WI38 (cell line): ENCODE data around the gene CA5B.

ENCODE experiments used
- H3K4me3 ChIP-seq: 2 replicates; pipeline ENCODE4 v1.5.1; 2011; ENCODE audit warnings: low read depth, mild to moderate bottlenecking, control low read depth, low read length
- TF ChIP-seq, protein P1 (sequence below): IDR thresholded peaks from 2 replicates; pipeline ENCODE4 v1.5.1; 2012; ENCODE audit warnings: low read depth, mild to moderate bottlenecking, control low read depth, low read length

CA5B gene

DNA sequence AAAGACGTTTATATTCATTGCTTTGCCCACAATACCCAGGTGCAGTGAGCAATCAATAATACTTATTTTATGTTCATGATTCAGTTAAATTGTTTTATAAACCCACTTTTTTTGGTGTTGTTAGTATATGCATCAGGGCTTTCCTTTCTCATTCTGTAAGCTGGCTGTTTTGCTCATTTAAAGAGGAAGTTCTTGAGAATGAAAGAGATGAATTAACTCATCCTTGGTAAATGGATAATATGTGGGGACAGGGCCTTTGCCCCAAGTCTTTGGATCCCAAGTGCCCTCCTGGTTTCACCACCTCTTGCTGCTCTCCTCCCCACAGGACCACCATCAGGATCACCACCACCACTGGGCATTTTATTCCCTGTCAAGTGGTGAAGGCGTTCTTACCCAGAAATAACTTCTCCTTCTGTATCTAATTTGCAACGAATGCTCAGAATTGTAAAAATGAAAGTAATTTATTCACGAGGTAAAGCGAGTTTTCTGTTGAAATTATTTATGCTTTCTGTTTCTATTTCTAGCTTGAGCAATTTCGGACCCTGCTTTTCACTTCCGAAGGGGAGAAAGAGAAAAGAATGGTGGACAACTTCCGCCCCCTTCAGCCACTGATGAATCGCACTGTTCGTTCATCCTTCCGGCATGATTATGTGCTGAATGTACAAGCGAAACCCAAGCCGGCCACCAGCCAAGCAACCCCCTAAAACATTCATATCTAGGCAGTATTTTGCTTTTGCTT lies 44.1 kb downstream of the CA5B start:
- no peak overlapping the region for H3K4me3 ChIP-seq
- TF ChIP-seq, protein P1, sequence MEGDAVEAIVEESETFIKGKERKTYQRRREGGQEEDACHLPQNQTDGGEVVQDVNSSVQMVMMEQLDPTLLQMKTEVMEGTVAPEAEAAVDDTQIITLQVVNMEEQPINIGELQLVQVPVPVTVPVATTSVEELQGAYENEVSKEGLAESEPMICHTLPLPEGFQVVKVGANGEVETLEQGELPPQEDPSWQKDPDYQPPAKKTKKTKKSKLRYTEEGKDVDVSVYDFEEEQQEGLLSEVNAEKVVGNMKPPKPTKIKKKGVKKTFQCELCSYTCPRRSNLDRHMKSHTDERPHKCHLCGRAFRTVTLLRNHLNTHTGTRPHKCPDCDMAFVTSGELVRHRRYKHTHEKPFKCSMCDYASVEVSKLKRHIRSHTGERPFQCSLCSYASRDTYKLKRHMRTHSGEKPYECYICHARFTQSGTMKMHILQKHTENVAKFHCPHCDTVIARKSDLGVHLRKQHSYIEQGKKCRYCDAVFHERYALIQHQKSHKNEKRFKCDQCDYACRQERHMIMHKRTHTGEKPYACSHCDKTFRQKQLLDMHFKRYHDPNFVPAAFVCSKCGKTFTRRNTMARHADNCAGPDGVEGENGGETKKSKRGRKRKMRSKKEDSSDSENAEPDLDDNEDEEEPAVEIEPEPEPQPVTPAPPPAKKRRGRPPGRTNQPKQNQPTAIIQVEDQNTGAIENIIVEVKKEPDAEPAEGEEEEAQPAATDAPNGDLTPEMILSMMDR, result no peak

DNA sequence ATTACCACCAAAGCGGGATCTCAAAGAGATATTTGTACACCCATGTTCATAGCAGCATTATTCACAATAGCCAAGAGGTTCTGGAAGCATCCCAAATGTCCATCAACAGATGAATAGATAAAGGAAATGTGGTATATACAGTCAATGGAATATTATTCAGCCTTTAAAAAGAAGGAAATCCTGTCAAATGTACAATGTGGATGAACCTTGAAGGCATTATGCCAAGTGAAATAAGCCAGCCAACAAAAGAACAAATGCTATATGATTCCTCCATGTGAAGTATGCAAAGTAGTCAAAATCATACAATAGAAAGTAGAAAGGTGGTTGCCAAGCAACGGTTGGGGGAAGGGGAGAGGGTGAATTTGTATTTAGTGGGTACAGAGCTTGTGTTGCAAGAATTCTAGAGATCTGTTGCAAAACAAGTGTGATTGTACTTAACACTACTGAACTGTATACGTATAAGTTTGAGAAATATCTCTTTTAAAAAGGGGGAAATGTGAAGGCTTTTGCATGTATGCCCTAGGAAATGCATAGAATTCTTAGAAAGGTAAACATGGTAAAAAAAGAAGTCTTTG lies 47.2 kb downstream of the CA5B start:
- no peak overlapping the region for H3K4me3 ChIP-seq
- TF ChIP-seq, protein P1, result no peak

DNA sequence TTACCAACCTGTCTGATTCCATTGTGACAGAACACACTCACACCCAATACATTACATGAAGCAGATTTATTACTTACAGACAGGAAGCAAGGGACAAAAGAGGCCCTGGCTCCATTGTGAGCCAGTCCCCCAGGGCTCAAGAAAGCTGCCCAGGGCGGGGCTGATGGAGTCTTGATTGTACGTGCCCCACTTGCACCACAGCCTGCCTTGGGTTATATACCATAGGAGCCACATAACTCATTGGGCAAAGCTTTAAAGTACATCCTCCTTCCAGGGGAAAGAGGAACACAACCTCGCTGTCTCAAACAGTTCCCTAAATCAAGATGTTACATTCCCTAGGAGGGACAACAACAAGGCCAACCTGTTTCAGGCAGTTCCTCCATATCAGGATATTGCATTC lies 48.8 kb downstream of the CA5B start:
- TF ChIP-seq, protein P1, result no peak
- no peak overlapping the region for H3K4me3 ChIP-seq

DNA sequence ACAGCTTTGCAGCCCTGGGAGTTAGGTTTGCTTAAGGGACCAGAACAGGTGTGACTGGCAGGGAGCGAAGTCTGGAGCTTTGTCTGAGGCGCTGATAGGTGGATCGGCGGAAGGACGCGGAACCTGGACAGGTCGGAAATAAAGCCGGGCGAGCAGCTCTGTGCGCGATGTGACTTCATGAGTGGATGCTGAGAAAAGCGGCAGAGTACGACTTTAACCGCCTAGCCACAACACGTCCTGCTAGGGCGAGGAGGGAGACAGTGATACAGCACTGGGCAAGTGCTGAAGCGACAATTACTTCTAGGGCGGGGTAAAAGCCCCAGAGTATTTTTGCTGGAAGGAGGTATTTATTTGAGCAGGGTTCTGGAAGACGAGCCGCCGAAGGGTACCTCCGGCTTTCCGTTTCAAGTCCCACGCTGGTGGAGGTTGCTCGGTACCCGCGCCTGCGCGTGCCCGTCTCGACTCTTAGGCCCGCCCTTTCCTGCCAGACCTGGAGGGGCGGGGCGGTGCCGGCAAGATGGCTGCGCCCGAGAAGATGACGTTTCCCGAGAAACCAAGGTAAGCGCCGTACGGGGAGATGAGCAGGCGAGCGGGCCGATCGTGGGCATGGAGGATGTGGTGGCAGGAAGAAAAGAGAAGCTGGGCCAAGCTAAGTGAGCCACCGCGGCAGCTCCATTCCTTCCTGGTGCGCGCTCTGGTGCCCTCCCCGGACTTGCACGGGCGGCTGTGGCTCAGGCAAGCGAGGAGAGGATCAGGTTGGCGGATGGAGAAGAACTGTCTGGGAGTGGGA lies 52.1 kb downstream of the CA5B start, which contains the start of gene ZRSR2:
Gene ZRSR2, plus strand, starts transcription at position 506 of the 790 bp plus-strand sequence. Its CDS starts 12 bp downstream, at position 518.
- TF ChIP-seq, protein P1, result no peak
- H3K4me3 ChIP-seq, result peak within 1 kb of the TSS; percentile 76

DNA sequence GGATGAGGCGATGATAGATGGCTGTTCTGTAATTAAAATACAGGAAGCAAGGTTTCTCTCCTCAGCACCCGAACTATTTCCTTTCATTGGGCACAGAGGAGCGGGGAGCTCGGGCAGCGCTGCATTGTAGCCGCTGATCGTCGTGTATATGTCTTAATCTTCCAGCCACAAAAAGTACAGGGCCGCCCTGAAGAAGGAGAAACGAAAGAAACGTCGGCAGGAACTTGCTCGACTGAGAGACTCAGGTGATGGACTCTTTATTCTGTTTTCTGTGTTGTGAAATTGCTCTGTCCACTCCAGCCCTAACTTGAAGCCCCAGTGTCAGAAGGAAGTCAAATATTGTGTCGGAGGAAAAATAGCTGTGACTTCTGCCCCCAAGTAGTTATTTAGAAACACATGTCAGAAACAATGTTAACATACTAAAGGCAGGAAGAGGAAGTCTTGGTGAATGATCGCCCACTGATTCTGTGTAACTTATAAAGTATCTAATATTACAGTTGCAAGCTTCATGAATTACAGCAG lies 52.8 kb downstream of the CA5B start:
- TF ChIP-seq, protein P1, result no peak

DNA sequence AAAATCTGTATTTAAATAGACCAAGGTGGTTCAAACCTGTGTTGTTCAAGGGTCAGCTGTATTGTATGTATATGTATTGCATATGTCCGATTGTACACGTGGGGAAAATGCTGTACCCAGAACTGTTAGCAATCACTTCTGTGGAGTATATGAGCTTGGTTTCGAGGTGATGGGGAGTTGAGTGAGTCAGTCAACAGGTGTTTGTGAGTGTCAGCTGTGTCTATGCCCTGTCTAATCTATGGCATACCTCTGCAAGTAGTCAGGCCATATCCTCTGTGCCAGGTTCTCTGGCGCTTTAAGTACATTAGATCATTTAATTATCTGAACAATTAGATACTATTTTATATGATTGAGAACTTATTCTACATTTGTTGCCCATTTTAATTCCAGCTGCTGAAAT lies 59.6 kb downstream of the CA5B start:
- TF ChIP-seq, protein P1, result no peak
- H3K4me3 ChIP-seq, result no peak overlapping the region

More for the DNA sequence above, 52.8 kb downstream of the CA5B start:
- H3K4me3 ChIP-seq, result peak overlapping the region; percentile 76
